Stimulated activated CD4-positive, alpha-beta T cell treated with anti-CD3 and anti-CD28 coated beads, Interleukin-2, amount 100 ng/mL, for 4 hours (primary cell): ENCODE measurements around the gene DISC1.
"Not testable (repeated sequence)": the region's sequence is repeated elsewhere in the genome, so short reads cannot be mapped to it uniquely, and the experiment has no call there.

ENCODE experiments used
- DNase-seq: peaks from one replicate; pipeline ENCODE4 v3.0.0-alpha.2; 2020; ENCODE audit warnings: low read depth

Gene DISC1

GRCh38 chr1:231606712-231607111, 19.9 kb upstream of the DISC1 start:
- DNase-seq: no peak

GRCh38 chr1:231610388-231610787, 16.2 kb upstream of the DISC1 start:
- no peak for DNase-seq

DNA sequence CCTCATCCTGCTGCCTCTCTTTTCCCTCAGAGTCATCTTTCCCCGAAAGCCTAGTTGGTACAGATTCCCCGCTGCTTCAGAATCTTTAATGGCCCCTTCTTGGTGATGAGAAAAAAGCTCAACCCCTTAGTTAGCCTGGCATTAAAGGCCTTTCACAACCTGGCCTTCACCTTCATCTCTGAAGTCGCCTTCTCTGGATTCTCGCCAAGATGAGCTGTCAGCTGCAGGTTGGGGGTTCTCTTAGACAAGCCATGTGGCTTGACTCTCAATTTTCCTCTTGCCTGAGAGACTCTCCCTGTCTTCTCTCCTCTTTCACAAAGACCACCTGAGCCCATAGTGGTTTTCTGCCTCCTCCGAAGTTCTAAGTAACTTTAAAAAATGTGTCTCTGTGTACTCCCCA, 15.5 kb upstream of the DISC1 start:
- no peak for DNase-seq

- DNase-seq: no peak
Observed at GRCh38 chr1:231611851-231612250, 14.7 kb upstream of the DISC1 start.

DNA sequence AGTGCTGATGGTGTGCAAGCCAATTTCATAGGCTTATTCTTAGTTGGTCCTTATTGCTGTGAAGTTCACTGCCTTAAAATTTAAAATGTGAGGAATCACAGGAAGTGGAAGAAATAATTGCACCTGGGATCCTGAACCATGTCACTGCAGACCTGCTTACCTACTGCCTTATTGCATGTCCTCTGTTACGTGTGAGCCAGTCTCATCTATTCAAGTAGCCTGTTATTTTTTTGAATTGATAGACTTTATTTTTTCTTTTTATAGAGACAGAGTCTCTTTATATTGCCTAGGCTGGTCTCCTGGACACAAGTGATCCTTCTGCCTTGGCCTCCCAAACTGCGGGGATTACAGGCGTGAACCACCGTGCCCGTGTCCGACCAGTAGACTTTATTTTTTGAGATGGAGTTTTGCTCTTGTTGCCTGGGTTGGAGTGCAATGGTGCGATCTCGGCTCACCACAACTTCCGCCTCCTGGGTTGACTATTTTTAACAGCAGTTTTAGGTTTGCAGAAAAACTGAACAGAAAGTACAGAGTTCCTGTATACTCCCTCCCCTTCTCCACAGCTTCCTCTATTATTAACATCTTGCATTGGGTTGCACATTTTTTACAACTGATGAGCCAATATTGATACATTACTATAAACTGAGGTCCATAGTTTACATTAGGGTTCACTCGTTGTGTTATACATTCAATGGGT, 14.0 kb upstream of the DISC1 start:
- no peak for DNase-seq

GRCh38 chr1:231613419-231614349, 12.9 kb upstream of the DISC1 start:
- DNase-seq: no peak

GRCh38 chr1:231616667-231617066, 9.9 kb upstream of the DISC1 start:
- DNase-seq: no peak

GRCh38 chr1:231618609-231619256, 7.9 kb upstream of the DISC1 start:
- DNase-seq: no peak

GRCh38 chr1:231619257-231619634, 7.3 kb upstream of the DISC1 start:
- no peak for DNase-seq

GRCh38 chr1:231625042-231625441, 1.5 kb upstream of the DISC1 start:
- DNase-seq: not testable (repeated sequence)

- no peak for DNase-seq
Observed at GRCh38 chr1:231625975-231626534, 535 bp upstream of the DISC1 start.

- no peak for DNase-seq
Observed at GRCh38 chr1:231626951-231627614, 493 bp downstream of the DISC1 start.

- DNase-seq: peak; percentile 49
Observed at GRCh38 chr1:231628207-231628876, 1.8 kb downstream of the DISC1 start.

- no peak for DNase-seq
Observed at GRCh38 chr1:231629132-231629531, 2.5 kb downstream of the DISC1 start.

DNA sequence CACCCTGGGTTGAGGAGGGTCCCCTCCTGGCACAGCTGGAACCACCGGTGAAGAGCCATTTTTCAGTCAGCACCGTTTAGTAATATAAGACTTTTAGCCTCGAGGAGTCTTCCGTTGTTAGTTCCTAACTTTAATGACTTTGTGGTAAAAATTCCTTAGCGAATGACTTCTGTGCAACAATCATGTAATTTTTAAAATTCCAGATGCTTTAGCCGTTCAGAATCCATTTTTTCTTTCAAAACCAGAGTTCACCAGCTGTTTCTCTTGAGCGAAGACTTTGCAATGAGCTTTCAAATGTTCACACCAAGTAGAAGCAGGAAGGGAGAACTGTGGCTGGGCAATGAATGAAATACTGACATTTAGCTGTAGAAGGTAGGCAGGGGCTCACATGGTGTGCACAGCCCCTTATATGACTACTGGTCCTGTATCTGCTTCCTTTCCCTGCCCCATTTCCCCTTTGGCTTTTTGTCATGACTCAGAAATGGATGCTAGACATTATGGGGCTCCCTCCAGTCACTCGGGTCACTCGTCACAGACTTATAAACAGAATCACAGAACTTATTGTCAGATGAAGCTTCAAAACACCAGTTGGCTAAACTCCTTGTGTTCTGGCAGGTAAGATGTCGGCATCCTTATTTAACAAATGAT, 4.1 kb downstream of the DISC1 start:
- no peak for DNase-seq

GRCh38 chr1:231631717-231632116, 5.1 kb downstream of the DISC1 start:
- DNase-seq: no peak

DNA sequence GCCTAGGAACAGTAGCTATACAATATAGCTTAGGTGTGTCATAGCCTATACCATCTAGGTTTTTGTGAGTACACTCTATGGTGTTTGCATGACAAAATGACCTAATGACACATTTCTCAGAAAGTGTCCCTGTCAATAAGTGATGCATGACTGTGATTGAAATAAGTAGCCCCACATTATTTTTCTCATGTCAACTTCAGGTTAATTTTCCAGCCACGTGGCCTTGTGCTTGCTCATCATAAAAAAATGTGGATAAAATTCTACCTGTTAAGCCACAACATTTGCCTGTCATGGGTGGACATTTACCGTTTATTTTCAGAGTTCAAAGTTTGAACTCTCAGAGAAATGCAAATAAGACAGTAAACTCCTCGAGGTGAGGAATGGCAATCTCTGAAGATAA, 5.5 kb downstream of the DISC1 start:
- no peak for DNase-seq

DNA sequence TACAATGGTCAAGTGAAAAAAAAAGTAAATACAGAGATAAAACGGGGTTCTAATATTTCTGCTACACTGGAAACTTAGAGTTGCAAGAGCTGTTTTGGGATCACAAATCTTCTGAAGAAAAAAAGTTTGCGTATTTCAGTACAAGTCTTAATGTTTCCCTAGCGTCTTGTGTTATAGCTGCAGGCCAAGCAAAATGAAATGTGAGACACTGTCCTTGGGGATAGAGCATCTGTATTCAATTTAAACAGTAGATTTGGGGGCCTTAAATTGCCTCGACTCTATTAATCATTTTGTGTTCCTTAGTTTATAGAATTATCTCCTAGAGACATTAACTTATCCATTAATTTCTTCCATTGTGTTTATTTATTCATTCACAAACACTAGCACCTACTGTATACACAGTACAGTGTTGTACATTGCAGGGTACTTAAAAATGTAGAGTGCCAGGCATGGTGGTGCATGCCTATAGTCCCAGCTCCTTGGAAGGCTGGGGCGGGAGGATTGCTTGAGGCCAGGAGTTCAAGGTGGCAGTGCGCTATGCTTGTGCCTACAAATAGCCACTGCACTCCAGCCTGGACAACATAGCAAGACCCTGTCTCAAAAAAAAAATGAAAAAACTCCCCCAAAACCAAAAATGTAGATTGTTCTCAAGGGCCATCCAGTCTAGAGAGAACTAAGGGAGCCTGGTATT, 7.9 kb downstream of the DISC1 start:
- DNase-seq: no peak

GRCh38 chr1:231636157-231636556, 9.6 kb downstream of the DISC1 start:
- no peak for DNase-seq

DNA sequence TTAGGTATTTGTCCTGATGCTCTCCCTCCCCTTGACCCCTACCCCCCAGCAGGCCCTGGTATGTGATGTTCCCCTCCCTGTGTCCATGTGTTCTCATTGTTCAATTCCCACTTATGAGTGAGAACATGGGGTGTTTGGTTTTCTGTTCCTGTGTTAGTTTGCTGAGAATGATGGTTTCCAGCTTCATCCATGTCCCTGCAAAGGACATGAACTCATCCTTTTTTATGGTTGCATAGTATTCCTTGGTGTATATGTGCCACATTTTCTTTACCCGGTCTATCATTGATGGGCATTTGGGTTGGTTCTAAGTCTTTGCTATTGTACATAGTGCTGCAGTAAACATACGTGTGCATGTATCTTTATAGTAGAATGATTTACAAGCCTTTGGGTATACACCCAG, 10.3 kb downstream of the DISC1 start:
- DNase-seq: not testable (repeated sequence)
